ENCODE measurements around the gene KCNA2.

DNA sequence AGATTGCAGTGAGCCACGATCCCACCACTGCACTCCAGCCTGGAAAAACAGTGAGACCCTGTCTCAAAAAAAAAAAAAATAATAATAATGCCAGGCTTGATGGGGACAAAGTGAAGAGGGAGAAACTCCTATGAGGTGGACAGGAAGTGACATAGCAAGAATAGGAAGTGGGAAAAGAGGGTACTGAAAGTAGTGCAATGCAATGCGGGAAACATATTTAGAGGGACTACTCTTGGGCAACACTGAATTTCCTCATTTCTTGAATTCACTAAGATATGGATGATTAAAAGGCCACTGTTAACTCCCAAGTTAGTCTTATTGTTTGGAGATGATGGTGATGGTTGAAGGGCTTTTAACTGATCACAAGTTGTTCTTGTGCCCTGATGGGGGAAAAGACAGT, 21.6 kb upstream of the KCNA2 start:
- TF ChIP-seq POLR2A (IDR thresholded peaks at IDR 0.05; ENCODE audit: low read depth, low read length) (no peak), POLR2AphosphoS5 (IDR thresholded peaks at IDR 0.05; ENCODE audit: low read depth, low read length) (no peak), SPI1 (IDR thresholded peaks at IDR 0.05; ENCODE audit: low read depth, low read length) (peak; percentile 51; the same call in 1 of the 2 replicates), TAF1 (IDR thresholded peaks at IDR 0.05; ENCODE audit: low read depth, low read length) (no peak), PAX5 (IDR thresholded peaks at IDR 0.05; ENCODE audit: insufficient read depth, low read length, severe bottlenecking) (no peak)
